DMS153 (cell line): ENCODE measurements around the gene CLEC11A.

Source experiments
- DNase-seq: peaks from one replicate; lab custom pipeline; 2025; lab: John Stamatoyannopoulos, UW

Gene CLEC11A

DNA sequence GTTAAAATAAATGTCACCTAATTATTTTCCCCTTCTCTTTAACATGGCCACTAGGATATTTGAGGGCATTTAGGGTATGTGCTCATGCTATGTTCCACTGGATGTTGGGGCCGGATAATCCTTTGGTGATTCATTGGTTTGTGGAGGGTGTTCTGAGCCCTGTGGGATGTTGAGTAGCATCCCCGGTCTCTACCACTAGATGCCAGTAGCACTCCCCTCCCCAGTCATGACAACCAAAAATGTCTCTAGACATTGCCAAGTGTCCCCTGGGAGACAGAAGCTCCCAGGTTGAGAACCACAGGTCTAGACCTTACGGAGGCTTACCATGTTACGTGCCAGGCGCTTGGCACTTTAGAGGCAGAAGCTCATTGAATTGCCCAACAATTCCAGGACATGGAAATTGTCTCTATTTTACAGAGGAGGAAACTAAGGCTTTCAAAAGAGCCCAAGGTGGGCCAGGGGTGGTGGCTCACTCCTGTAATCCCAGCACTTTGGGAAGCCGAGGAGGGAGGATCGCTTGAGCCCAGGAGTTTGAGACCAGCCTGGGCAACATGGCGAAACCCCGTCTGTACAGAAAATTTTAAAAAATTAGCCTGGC lies 17.6 kb upstream of the CLEC11A start:
- peak; percentile 12 for DNase-seq

DNA sequence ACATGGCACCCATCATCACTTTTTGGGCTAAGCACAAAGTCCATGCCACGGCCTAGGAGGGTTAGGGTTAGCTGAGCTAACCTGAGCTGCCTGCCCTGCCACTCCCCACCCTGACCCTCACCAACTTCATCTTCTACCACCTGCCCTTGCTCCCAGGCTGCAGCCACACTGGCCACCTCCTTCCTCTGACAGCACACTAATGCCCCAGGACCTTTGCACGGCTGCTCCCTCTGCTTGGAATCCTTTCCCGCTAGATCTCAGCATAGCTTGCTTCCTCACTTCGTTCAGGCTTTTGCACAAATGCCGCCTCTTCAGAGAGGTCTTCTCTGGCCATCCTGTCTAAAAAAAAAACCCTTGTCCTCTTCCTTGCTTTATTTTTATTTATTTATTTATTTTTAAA lies 16.8 kb upstream of the CLEC11A start:
- DNase-seq, result no peak

DNA sequence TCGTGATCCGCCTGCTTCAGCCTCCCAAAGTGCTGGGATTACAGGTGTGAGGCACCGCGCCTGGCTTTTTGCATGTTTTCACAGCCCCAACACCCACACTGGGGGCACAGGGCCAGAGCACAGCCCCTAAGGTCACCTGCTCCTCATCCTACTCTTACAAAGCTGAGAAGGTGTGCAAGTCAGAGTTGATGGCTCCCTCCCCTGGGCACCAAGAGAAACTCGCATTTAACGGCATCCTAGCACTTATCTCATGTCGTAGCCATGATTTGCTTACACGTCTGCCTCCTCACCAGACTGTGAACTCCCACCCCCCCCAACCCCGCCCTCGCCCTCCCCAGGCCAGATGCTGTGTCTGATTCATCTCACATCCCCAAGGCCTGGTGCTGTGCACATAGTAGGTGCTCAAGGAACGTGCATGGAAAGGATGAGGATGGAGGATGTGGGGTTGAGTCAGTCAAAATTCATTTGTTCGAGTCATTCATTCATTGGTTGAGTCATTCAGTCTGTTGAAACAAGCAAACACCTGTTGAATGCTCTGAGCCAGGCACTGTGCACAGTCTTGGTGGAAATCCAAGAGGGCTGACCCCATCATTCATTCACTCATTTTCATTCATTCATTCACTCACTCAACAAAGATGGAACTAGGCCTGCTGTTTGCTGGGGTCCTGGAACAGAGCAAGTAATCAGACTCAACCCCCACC lies 14.8 kb upstream of the CLEC11A start:
- no peak for DNase-seq

DNA sequence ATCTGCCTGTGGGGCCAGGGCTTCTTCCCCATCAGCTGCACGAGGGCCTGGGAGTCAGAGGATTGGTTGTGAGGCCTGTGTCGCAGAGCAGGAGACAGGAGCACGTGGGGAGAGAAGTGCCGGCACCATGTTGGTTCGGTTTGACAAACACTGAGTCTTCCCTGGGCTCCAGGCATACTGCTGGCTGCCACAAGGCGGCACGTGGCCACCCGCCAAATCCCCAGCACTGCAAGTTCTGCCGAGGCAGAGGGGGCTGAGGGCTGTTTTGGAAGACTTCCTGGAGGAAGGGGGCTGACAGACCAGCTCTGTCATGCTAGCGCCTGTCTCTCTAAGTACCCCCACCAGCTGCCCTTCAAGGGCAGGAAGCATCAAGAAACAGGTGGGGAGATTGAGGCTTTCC lies 13.1 kb upstream of the CLEC11A start:
- no peak for DNase-seq

DNA sequence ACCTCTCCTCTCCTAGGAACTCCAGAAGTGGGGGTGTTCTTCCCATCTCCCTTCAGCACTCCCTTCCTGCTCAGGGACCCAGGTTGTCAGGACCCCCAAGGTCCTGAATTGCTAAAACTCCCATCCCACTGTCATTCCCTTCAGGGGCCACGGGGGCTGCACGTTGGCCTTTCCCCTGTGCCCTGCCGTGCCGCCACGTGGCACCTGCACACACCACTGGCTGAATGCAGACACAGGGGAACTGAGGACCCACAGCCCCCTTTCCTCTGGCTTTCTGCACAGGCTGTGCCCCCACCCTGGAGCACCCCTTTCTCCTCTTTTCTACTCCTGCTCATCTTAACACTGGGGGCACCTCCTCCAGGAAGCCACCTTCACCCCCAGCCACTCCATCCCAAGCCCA lies 12.6 kb upstream of the CLEC11A start:
- DNase-seq, result no peak

DNA sequence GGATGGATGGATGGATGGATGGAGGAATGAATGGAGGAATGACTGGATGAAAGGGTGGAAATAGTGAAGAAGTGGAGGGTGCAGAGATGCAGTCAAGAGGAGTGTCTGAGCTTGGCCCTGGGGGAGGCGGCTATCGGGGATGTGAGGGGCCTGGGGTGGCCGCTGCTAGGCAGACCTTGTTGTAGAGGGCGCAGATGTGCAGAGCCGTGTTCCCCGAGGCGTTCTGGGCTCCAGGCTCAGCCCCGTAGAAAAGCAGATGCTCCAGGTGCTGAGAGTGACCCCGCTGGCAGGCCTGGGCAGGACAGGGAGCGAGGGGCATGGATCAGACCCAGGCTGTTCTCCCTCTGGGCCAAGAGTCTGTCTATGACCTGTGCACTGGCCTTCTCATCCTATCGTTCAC lies 12.0 kb upstream of the CLEC11A start:
- no peak for DNase-seq

DNA sequence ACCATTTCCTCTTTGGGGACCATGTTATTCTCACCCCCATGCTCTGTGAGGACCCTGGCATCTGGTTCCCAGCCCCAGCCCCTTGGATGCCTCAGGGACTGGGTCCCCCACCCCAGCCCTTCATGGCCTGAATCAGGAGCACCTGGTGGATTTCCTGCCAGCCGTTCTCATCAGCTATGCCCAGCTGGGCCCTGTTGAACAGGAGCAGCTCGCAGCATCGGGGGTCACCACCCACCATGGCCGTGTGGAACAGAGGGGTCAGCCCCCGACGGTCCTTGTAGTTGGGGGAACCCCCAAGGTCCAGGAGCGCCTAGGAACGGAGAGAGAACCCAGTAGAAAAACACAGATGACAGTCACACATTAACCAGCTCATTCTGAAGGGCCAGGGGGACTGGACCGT lies 11.4 kb upstream of the CLEC11A start:
- no peak for DNase-seq

DNA sequence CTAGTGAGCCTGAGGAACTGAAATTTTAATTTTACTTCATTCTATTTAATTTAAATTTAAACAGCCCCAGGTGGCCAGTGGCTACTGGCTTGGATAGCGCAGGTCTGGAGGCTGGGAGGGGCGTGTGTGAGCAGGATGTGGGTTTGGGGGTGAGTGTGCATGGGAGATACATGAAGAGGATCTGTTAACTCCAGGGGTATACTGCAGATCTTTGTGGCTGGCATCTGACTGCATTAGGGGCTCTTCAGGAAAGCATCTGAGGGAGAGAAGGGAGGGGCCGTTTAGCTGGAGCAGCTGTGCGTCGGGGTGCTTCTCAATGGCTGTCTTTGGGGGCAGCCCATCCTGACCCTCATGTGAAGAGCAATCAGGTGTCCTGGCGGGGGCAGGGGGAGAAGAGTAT lies 10.3 kb upstream of the CLEC11A start:
- no peak for DNase-seq

DNA sequence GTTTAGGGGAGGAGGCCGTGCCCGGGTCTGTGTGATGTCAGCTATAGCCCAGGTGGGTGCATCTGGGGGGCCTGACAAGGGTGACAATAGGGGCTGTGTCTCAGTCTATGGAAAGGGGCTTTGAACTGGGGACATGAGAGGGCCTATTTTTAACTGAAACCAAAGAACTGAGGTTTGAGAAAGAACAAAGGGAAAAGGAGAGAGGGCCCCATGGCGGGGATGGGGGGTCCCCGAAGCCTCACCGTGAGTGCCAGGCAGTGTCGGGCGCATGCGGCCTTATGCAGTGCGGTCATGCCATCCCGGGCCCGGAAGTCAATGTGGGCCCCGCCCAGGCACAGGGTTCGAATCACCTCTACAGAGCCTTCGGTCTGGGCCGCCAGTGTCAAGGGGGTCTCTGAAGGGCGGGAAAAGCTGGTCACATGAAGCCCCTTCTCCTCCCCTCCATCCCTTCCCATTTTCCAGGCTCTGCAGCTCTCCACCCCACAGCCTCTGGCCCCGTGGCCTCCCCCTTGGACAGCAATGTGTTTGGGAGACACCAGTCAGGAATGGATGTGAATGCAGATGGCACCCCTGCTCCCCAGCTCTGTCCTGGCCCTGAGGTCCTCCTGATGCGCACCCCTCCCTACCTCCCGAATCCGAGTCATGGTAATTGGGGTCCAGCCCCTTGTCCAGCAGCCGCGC lies 9.5 kb upstream of the CLEC11A start:
- DNase-seq, result no peak

DNA sequence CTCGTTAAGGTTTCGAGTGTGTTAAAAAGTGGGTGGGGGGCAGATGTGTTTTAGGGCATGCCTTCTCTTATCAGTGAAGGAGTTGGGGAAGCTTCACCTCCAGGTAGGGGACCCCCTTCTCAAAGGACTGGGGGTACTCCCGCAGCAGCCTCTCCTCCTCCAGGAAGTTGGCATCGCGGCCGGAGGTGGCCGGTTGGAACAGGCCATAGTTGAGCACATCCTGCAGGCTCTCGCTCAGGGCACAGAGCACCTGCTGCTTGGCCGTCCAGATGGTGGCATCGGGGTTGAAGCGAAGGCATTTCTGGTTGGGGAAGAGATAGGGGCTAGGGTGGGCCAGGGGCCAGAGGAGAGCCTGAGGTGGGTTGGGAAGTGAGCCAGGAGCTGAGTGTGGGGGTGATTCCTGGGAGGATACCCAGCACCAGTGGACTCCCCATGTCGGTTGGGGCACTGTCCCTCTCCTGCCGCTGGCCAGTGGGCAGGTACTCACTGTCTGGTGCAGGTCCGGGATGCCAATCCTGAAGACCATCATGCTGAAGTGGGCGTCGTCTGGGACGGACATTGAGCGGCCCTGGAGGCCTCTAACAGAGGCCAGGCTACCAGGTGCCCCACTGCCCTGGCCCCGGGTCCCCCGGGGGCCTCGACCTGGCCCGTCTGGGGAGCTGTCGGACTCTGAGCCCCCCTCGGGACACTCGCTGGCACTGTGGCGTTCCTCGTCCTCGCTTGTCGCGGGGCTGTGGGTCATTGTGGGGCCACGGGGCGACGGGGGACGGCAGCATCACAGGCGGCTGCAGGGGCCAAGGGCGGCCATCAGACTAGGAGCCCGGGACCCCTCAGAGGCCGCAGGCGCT lies 6.8 kb upstream of the CLEC11A start:
- DNase-seq, result no peak

DNA sequence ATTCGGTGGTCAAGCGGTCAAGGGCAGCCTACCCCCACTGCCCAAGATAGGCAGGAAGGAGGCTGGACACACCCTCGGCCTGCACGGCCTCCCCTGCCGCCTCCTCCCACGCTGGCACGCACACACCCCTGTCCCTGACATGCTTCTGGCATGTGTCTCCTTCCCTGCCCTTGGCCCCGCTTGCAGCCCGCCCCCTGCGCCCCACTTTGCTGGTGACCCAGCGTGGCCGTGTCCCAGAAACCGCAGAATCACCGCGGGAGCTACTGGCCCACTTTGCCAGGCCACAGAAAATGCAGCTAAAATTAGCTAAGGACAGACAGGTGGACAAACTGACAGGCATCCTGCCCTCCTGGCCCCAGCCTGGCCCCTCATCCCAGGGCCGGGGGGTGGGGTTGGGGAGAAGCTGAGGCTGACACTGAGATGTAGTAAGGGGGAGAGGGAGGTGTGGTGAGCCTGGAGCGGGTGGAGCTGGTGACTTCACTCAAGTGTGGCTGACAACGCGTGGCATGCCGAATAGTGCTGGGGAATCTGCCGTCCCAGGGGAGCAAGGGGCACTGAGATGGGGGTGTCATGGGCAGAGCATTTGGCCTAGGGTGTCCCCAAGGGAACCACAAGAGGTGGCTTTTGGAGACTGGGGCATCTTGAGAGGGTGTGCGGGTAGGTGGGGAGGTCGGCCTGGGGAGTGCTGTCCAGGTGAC lies 6.0 kb upstream of the CLEC11A start:
- DNase-seq, result no peak

DNA sequence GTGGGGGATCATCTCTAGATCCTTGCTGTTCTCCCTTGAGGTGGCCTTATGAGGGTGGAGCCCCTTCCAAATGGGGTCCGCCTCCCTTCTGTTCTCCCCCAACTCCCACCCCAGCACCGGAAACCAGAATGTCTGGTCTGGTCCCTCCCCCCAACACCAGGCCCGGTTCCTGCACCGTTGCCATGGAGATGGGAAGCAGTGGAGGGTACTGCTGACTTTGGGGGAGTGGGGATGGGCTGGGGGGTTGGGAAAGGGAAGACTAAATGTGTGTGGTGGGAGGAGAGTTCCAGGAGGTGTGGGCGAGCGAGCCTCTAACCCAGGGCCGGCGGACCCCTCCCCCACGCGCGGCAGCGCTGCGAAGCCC lies 5.3 kb upstream of the CLEC11A start:
- no peak for DNase-seq

DNA sequence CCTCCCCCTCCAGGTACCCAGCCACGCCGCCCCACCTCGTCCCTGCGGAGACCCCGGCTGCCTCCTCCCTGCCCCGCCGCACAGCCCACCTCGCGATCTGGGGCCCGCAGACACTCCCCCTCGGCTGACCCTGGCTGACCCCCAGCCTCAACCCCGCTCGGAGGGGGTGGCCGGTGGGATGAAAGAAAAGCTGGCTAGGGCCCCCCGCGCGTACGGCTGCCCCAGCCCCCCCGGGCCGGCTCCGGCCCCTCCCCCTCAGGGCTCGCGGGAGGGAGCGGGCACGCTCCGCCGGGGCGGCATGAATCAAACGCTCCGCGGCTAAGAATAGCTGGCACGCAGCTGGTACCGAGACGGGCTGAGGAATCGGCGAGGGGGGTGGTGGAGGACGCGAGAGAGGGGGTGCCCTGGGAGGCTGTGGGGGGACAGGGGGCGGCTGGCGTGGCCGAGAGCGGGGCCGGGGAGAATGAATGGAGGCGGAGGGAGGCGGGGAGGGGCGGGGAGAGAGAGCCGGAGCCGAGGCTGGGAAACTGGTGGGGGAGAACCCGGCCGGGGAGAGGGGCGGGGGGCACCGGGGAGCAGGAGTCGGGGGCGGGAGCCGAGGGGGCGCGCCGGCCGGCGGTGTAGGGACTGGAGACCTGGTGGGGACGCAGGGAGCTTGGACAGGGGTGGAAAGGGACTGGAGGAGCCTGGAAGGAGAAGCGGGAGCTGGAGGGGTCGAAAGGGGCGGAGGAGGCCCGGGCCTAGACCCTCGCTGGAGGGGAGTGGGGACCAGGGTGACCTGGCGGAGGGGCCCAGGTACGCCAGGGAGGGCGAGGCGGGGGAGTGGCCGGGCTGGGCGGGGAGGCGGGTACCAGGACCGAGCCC lies 4.7 kb upstream of the CLEC11A start:
- no peak for DNase-seq

DNA sequence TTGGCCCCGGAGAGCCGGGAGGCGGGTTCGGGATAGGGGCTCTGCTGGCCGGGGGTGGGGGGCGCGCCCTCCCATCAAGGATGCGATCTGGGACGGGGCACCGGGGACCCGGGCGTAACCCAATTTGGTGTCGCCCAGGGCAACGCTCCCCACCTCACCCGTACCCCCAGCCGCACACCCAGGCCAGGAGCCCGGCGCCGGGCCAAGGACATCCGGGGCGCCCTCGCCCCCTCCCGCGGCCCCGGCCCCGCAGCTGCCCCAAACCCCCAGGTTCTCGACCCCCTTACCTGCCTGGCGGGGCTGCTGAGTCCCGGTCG lies 4.1 kb upstream of the CLEC11A start:
- no peak for DNase-seq

DNA sequence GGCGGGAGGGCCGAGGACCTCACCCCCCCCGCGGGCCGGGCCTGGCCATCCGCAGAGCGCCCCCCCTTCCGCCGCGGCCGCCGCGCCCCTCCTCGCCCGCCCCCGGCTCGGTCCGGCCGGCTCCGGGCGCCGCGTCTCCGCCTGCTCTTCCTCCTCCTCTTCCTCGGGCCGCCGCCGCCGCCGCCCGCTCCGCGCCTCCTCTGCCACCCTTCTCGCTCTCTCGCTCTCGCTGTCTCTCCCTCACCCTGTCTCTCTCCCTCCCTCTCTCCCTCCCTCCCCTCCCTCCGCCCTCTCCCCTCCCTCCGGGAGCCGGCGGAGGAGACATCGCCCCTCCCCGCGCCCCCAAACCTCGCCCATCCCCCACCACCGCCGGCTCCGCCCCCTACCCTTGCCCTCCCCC lies 3.6 kb upstream of the CLEC11A start, which contains the start of gene SHANK1:
TSS of gene SHANK1 (minus strand) at position 237 of the 400 bp plus-strand sequence. CDS start 2,883 bp downstream, outside the sequence.
- no peak for DNase-seq

DNA sequence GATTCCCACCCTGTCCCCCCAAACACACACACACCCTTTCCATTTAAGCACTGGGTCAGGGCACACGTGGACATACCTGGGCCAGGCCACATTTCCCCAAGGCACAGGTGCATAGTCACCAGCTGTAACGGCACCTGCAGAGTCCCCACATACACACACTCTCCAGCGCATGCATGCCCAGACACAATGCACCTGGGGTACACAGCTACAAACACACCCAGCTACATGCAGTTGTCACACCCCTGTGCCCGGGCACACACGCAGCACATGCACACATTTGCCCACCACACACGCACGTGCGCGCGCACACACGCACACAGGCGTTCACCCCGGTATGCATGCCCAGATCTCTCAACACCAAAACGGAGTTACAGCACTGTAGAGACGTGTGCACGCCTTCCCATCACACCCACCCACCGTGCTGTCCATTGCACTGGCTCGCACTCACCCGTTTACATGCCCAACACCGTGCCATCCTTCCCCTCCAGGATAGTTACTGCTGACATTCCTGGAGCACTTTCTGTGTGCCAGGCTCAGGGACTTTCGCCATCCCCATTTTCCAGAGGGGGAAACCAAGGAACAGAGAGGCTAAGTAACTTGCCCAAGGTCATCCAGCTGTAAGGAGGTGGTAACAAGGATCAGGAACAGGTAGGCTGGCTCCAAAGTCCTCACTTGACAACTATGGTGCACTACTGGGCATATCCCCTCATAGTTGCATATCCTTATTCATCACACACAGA lies 2.8 kb upstream of the CLEC11A start:
- no peak for DNase-seq

DNA sequence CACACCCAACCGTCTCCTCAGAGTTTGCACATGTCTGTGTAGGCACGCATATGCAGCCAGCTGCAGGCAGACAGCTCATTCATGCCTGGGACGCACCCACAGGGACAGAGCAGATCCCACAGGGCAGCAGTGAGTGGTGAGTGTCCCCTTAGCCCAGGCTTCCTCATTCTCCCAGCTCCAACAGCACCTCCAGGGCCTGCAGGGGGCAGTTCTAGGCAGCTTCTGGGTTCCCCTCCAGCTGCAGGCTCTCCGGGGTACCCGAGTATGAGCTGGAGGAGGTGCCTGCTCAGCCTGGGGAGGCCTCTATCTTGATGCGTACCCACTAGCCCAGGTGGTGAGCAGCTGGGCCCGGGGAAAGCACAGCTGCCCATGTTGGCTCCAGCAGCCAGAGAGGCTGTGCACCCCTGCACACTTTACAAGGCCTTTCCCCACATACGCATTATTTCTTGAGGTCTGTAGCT lies 2.2 kb upstream of the CLEC11A start:
- DNase-seq, result no peak

DNA sequence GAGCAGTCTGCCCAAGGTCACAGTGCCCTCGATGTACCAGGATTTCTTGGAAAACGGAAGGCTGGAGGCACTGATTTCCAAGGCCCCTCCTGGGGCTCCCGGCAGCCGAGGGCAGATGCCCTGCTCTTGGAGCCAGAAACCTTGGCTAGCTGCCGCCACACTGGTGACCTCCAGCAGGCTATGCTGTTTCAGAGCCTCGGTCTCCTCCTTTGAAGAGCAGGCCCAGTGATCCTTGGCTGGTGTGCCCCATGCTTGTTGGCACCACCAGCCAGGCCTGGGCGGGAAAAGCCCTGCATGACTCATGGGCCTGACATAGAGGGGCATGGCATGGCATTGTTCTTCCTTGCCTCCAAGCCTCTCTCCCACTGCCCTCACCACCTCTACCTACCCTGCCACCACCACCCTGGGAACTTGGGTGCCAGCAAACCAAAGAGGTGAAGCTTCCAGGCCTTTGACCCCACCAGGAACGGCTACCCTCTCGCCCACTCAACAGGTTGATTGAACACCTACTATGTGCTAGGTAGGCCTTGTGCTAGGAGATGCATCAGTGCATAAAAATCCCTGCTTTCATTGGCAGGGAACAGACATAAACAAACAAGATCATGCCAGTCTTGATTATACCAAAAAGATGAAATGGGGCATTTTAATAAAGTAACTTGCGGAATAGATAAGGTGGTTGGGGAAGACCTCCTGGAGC lies 1.6 kb upstream of the CLEC11A start:
- DNase-seq, result no peak

DNA sequence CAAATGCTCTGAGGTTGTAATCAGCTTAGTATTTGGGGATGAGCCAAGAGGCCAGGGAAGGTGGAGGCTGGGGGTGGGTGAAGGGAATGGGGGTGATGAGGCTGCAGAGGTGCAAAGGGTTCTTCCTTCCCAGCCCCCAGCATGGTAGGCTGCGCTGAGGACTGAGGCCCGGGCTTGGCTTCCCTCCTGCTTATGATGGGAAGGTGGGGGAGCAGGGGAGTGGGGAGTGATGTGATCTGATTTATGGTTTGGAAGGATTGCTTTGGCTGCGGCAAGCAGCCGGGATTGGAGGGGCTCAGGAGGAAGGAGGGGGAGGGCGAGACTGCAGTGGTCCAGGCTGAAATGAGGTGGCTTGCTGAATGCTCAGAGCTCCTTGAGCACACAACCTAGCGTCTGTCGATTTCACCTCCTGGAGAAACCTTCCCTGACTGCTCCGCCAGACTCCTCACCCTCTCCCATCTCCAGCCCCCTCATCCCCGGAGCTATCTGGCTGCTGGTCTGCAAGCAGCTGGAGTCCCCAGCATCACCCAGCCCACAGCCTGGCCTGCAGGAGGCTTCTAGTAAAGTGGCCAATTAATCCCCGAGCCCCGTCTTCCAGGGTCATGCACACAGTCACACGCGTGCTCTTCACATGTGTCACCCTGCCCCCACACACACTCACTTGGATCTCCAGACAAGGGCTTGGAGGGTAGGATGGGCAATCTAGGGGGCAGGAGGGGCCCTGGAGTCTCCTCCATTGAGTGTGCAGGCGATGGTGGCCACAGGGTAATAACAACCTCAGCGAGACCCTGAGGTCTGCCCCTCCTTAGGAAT lies 757 bp upstream of the CLEC11A start:
- DNase-seq, result no peak
